HEK293T (cell line): Measurements from ENCODE around the gene CDH26.

Source experiments
- ARNT ChIP-seq: fragments of 450-650 bp; IDR thresholded peaks from 2 replicates; pipeline ENCODE4 v1.6.1; 2017; ENCODE audit warnings: mild to moderate bottlenecking
- LEF1 ChIP-seq: fragments of 450-650 bp; IDR thresholded peaks from 2 replicates; pipeline ENCODE4 v1.6.1; 2017; ENCODE audit warnings: mild to moderate bottlenecking, borderline replicate concordance
- TARDBP ChIP-seq: fragments of 450-650 bp; IDR thresholded peaks from 2 replicates; pipeline ENCODE4 v1.6.1; 2016

GRCh38 chr20:60021104-60021503 is 62.9 kb downstream of the CDH26 start:
- TF ChIP-seq ARNT (no peak), LEF1 (no peak), TARDBP (no peak)
